ENCODE measurements around the gene PRDM4.

The PRDM4 gene, protein sequence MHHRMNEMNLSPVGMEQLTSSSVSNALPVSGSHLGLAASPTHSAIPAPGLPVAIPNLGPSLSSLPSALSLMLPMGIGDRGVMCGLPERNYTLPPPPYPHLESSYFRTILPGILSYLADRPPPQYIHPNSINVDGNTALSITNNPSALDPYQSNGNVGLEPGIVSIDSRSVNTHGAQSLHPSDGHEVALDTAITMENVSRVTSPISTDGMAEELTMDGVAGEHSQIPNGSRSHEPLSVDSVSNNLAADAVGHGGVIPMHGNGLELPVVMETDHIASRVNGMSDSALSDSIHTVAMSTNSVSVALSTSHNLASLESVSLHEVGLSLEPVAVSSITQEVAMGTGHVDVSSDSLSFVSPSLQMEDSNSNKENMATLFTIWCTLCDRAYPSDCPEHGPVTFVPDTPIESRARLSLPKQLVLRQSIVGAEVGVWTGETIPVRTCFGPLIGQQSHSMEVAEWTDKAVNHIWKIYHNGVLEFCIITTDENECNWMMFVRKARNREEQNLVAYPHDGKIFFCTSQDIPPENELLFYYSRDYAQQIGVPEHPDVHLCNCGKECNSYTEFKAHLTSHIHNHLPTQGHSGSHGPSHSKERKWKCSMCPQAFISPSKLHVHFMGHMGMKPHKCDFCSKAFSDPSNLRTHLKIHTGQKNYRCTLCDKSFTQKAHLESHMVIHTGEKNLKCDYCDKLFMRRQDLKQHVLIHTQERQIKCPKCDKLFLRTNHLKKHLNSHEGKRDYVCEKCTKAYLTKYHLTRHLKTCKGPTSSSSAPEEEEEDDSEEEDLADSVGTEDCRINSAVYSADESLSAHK

DNA sequence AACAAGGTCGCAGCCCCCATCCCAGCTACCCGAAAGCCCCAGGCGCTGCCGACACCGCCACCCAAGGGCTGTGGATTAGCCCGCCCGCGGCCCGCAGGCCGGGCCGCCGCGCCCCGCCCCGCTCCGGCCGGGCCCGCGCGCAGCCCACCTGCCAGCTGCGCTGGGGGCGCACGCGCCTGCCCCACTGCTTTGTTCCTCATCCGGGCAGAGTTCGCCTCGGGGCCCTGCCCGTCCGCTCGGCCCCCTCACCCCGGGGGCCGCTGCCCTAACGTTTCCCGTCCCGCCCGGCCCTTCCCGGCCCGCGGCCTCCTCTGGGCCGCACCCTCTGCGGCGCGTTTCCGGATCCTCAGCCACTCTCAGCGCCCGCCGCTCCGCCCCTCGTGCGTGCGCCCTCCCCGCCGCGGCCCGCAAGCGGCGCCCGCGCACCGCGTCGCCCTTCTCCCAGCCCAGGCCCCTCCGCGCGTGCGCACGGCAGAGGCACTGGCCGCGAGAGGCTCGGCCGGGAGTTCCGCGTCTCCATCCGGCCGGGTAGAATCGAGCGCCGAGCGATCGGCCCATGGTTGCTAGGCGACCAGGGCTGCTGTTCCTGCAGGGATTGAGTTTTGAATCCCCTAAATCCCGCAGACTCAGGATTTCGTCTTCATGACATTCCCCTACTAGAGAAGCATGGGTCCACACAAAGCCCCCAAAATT is at the start of gene PRDM4:
Gene PRDM4 (minus strand): TSS at position 329 of the 693 bp plus-strand sequence. CDS start 622 bp downstream, outside the sequence.
- peak; percentile 82 for DNase-seq

DNA sequence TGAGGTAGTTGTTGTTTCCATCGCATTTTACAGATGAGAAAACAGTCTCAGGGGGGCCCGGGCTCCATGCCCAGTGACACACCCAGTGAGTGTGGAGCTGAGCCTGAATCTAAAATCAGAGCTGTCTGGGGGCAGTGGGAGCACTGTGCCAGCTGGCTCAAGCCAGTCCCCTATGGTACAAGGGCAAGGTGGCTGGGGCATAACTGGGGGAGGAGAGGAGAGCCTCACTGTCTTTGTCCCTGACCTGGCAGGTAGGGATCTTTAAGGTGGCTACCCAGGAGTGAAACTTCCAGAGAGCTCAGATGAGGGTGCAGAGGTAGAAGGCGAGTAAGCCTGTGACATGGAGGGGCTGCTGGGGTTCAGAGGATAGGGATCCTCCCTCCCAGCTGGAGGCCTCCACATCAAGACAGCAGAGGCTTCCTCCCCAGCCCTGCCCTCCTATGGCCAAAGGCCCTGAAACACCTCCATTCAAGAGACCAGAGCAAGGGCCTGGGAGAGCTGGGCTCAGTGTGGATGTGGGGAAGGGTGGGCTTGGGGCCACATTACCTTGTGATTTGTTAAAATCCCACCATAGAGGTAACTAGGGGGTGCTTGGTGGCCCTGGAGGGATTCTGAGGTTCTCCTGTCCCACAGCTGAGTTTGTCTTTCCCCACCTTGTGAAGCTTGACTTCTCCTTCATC is 46.7 kb upstream of the PRDM4 start:
- DNase-seq: no peak

- no peak for DNase-seq
These were observed 44.7 kb upstream of the PRDM4 start for GRCh38 chr12:107805488-107806180.

- no peak for DNase-seq
These were observed 42.2 kb upstream of the PRDM4 start for GRCh38 chr12:107803092-107803491.

DNA sequence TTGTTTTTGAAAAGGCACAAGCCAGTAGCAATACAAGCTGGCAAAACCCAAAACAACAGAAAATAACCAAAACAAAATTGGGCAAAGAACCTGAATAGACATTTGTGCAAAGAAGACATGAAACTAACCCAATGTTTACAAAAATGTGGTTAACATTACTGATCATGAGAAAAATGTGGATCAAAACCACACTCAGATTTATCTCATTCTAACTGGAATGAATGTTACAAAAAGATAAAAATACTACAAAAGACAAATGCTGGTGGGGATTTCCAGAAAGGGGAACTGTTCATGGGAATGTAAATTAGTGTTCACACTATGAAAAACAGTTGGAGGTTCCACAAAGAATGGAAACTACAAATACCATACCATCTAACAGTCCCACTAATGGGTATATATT is 40.2 kb upstream of the PRDM4 start:
- DNase-seq: no peak

GRCh38 chr12:107798580-107798979 is 37.6 kb upstream of the PRDM4 start:
- DNase-seq: no peak

DNA sequence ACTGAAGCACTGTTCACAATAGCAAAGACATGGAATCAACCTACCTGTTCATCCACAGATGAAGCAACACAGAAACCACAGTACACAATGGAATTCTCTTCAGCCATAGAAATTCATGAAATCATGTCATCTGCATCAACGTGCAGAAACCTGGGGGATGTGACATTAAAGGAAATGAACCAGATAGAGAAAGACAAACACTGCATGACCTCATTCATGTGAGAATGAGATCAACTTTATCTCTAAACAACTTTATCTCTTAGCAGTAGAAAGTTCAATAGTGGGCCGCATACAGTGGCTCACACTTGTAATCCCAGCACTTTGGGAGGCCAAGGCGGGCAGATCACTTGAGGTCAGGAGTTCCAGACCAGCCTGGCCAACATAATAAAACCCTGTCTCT is 33.5 kb upstream of the PRDM4 start:
- no peak for DNase-seq

- no peak for DNase-seq
These were observed 30.6 kb upstream of the PRDM4 start for GRCh38 chr12:107791465-107792089.

DNA sequence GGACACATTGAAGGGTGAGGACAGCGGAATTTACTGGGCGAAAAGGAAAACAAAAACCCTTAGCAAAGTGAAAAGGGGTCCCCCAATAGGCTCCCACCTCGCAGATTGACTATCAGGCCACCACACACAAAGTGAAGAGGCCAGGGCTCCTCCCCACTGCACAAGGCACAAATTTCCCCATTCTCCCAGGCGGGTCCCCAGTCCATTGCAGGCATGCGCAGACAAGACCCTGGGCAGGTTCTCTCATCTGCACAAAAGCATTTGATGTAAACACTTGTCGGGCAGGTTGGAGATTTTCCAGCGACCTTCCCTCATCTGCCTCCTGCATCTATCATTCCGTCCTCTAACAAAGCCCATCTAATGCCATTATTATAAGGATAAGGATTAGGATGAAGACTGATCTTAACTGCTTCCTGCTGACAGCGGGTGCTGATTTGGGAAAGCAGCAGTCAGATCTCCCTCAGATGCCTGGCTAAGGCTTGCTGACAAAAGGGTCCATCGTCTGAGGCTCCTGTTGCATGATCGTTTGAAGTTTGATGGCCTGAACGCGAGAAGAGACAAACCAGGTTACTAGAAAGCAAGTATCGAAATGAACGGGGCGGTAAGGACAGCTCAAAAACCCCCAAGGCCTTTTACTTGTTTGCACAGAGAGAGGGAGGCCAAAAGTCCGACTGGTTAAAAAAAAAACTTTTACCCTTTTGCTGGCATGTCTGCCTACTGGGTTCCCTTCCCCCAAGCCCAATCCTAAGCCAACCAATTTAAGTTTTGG is 27.9 kb upstream of the PRDM4 start:
- DNase-seq: no peak

DNA sequence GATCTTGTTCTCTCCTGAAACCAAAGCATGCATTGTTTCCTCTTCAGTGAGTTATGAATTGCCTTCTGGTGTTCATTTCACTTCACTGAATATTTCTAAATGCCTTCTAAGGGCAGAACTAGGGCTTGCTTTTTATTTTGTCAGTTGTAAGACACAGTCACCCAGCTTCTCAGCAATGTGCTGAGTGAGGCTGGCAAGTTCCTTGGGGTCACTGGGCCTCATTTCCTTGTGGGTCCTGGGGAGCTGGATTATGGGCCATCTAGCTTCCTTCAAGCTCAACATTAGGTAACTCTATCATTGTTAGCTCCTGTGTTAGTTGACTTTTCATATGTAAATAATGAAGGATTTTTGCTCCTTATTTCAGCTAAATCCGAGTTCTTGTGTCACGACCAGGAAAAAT is 27.3 kb upstream of the PRDM4 start:
- no peak for DNase-seq

GRCh38 chr12:107783406-107784376 is 22.8 kb upstream of the PRDM4 start:
- no peak for DNase-seq

DNA sequence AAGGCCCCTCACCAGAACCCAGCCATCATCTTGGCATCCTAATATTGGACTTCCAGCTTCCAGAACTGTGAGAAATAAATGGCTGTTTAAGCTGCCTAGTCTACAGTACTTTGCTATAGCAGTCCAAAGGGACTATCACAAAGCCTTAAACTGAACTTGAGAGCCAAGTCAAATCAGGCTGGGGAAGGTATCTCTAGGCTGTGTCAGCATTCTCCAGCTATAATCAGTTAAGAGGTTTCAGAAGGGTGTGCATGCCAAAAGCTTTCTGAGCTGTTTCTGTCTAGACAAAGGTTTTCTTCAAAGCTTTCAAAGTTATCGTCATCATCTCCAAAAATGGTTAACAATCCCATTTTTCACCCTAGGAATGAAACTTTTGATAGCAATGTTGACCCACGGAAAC is 21.1 kb upstream of the PRDM4 start:
- no peak for DNase-seq

DNA sequence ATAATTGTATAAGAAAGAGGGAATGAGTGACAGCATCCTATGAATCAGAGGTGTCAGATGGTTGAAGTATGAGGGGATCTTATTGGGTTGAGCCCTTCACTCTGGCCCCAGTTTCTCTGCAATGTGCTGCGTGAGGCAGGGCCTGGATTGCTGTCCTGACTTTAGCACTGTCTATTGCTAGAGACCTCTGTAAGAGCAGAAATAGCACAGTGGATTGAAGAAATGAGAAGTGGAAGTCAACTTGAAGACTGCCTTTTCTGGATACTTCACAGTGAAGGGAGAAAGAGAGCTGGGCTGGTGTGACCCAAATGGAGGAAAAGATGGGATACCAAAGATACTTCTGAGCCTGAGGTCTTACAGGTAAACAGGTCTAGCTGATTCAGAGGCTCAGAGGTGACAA is 19.4 kb upstream of the PRDM4 start:
- DNase-seq: no peak

GRCh38 chr12:107779077-107779831 is 18.3 kb upstream of the PRDM4 start:
- no peak for DNase-seq

DNA sequence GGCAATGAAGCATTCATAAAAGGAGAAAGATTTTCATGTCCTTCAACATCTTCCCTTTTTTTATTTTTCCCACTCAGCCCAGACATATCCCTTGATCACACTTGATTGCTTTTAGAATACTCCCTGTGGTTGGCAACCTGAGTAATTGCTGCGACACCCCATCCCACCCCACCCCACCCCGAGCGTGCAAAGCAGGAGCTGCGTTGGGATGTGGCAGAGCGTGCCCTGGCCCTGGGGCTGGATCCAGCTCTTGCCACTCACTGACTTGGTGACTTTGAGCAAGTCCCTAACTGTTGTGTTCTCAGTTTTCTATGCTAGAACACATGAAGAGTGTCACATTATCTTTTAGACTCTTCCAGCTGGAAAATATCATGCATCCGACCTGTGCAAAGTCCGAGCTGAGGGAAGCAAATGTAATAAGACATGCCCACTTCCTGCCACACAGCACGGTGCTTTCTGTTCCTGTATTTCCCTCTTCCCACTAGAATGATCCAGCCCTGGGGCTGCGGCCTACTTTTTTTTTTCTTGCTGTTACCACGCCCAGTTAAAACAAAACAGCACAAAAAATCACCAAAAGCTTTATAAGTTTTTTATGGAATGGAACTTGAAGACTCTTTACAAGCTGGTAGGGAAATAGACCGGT is 17.6 kb upstream of the PRDM4 start:
- DNase-seq: no peak

GRCh38 chr12:107776171-107776570 is 15.2 kb upstream of the PRDM4 start:
- no peak for DNase-seq

- no peak for DNase-seq
These were observed 14.3 kb upstream of the PRDM4 start for GRCh38 chr12:107775093-107775721.

Data from activated CD4-positive, alpha-beta T cell treated with anti-CD3 and anti-CD28 coated beads for 1 hour (primary cell).